ENCODE results near the gene TFDP3. TPM values are rescaled to one million over a fixed set of nuclear protein-coding genes. Genes with fewer than 3 reads are reported as not detected.

TFDP3 gene
- total and polyA plus RNA-seq, 2 of the 13 experiments (the other 11 are each of a cell fraction or from before 2014, with no cell fraction given) = not detected

DNA sequence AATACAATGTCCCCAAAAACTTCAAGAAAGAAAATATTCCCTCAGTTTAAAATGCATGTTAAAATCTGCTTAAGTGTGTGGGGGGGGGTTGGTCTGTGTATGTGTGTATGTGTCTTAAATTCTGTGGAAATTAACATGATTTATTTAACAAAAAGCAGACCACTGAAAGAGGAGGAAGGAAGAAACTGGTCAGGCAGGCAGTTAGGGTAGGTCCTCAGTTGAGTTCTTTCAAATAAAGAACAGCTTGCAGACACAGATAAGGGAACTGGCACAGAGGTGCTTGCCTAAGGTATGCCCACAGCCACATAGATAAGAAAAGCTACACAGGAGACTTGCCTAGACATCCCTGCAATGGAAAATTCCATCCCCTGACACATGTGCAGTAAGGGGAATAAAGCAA is 28.8 kb upstream of the TFDP3 start:
- ChIA-PET POLR2A (no interaction called here), CTCF (ENCODE audit: low intra/inter-chr PET ratio, low total read pairs) (no interaction called here)
- intact Hi-C loops (cut with micrococcal nuclease; ENCODE audit: unreplicated experiment) = no loop called here
- Histone ChIP-seq H3K36me3 (replicated peaks in 1 of 2; ENCODE audit: control insufficient read depth in 1 of 2, insufficient read depth in 2 of 2, low read length in 2 of 2) (no peaks in the 10 kb centered on the region), H3K9ac (ENCODE audit: insufficient read depth, low read depth, low read length) (no peak overlapping the region), H2AFZ (ENCODE audit: low read length) (no peak overlapping the region), H3K4me3 (replicated peaks in 1 of 3; ENCODE audit: insufficient read depth in 1 of 3, low read depth in 2 of 3, low read length in 3 of 3) (no peak overlapping the region), H4K20me1 (ENCODE audit: insufficient read depth, low read length) (no peaks in the 10 kb centered on the region), H3K27ac (ENCODE audit: extremely low read length, insufficient read depth, low read length) (no peak overlapping the region), H3K9me3 (ENCODE audit: low read length) (peaks cover 9% of the 10 kb centered on the region; the same call in 1 of the 2 replicates), H3K4me1 (ENCODE audit: insufficient read depth, low read length) (peaks cover 17% of the 10 kb centered on the region), H3K4me2 (ENCODE audit: low read depth, low read length) (no peak overlapping the region), H3K79me2 (ENCODE audit: insufficient read depth, low read length) (no peaks in the 10 kb centered on the region), H3K27me3 (ENCODE audit: control insufficient read depth in 1 of 2, insufficient read depth in 2 of 2, low read length in 2 of 2) (no peaks in the 10 kb centered on the region)
- no peak for DNase-seq (ENCODE audit: low spot score)
- in situ Hi-C loops (cut with HindIII; ENCODE audit: extremely low pct_ligation_motif_present, low pct_unique_long_range_greater_than_20kb) = no loop called here
- peak; percentile 86 for TF ChIP-seq ZNF780A (CRISPR knock-in tag; IDR thresholded peaks at IDR 0.05)
- TF ChIP-seq, protein P1, sequence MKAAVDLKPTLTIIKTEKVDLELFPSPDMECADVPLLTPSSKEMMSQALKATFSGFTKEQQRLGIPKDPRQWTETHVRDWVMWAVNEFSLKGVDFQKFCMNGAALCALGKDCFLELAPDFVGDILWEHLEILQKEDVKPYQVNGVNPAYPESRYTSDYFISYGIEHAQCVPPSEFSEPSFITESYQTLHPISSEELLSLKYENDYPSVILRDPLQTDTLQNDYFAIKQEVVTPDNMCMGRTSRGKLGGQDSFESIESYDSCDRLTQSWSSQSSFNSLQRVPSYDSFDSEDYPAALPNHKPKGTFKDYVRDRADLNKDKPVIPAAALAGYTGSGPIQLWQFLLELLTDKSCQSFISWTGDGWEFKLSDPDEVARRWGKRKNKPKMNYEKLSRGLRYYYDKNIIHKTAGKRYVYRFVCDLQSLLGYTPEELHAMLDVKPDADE (CRISPR knock-in tag; IDR thresholded peaks at IDR 0.05) = no peak
- no peak for TF ChIP-seq PAWR (CRISPR knock-in tag; IDR thresholded peaks at IDR 0.05; ENCODE audit: borderline replicate concordance)
- TF ChIP-seq, protein P2, sequence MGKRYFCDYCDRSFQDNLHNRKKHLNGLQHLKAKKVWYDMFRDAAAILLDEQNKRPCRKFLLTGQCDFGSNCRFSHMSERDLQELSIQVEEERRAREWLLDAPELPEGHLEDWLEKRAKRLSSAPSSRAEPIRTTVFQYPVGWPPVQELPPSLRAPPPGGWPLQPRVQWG (CRISPR knock-in tag; IDR thresholded peaks at IDR 0.05; ENCODE audit: borderline replicate concordance, low read depth) = no peak
- TF ChIP-seq, protein P3, sequence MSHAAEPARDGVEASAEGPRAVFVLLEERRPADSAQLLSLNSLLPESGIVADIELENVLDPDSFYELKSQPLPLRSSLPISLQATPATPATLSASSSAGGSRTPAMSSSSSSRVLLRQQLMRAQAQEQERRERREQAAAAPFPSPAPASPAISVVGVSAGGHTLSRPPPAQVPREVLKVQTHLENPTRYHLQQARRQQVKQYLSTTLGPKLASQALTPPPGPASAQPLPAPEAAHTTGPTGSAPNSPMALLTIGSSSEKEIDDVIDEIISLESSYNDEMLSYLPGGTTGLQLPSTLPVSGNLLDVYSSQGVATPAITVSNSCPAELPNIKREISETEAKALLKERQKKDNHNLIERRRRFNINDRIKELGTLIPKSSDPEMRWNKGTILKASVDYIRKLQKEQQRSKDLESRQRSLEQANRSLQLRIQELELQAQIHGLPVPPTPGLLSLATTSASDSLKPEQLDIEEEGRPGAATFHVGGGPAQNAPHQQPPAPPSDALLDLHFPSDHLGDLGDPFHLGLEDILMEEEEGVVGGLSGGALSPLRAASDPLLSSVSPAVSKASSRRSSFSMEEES (CRISPR knock-in tag; IDR thresholded peaks at IDR 0.05) = no peak
- TF ChIP-seq SNAPC2 (CRISPR knock-in tag; IDR thresholded peaks at IDR 0.05) = no peak
- TF ChIP-seq ZNF230 (CRISPR knock-in tag; IDR thresholded peaks at IDR 0.05) = no peak
- no peak for TF ChIP-seq CCDC6 (CRISPR knock-in tag; IDR thresholded peaks at IDR 0.05)
- TF ChIP-seq ZFP36 (IDR thresholded peaks at IDR 0.05; ENCODE audit: borderline replicate concordance, low read depth, low read length, partially characterized antibody) = peak; percentile 78
- no peak for FAIRE-seq
- ATAC-seq = no peak
- BruUV-seq (replicated peaks) = no TSS peak

All from HepG2 (cell line).